Natural killer cell (primary cell): ENCODE data around the gene MOAP1. TPM values are rescaled to one million over a fixed set of nuclear protein-coding genes. Genes with fewer than 3 reads are reported as not detected.
A peak's percentile ranks its signal among the peaks of the same experiment; 100 is the strongest.
"Not testable (repeated sequence)": the region's sequence is repeated elsewhere in the genome, so short reads cannot be mapped to it uniquely, and the experiment has no call there.

ENCODE experiments used
- ATAC-seq, 3 donors: fragments of 150-1000 bp in 2 of 3; fragments of 200-7000 bp in 1 of 3; cut with Tn5 transposase; 1 replicate in 1 of 3; 2 replicates in 2 of 3; pipeline ENCODE4 v1.10.0; 2021; ENCODE audit warnings: mild to moderate bottlenecking in 2 of 3, moderate library complexity in 2 of 3
- DNase-seq, 2 donors: peaks; one replicate each; pipeline versions ENCODE4 v3.0.0 to v3.0.0-alpha.2; 2013 to 2021; ENCODE audit warnings: mixed read lengths in 1 of 2
- H3K27ac ChIP-seq: one replicate; pipeline ENCODE4 v1.5.1; 2013; ENCODE audit warnings: mild to moderate bottlenecking, low read length
- H3K27me3 ChIP-seq: one replicate; pipeline ENCODE4 v1.6.1; 2013; ENCODE audit warnings: low read length; ENCODE audit not compliant: control insufficient read depth, insufficient read depth
- H3K36me3 ChIP-seq: one replicate; pipeline ENCODE4 v1.6.1; 2013; ENCODE audit warnings: low read length; ENCODE audit not compliant: control insufficient read depth, insufficient read depth
- H3K4me1 ChIP-seq: one replicate; pipeline ENCODE4 v1.6.1; 2013; ENCODE audit warnings: low read length; ENCODE audit not compliant: control insufficient read depth, insufficient read depth
- H3K4me3 ChIP-seq: one replicate; pipeline ENCODE4 v1.5.1; 2013; ENCODE audit warnings: low read length
- H3K9me3 ChIP-seq: one replicate; pipeline ENCODE4 v1.6.1; 2013; ENCODE audit warnings: low read length; ENCODE audit not compliant: control insufficient read depth, insufficient read depth
- H3K27ac Mint-ChIP-seq, 2 donors: one replicate each; pipeline ENCODE4 v1.8.0; 2022; ENCODE audit warnings: mild to moderate bottlenecking in 2 of 2, mixed read lengths in 2 of 2, moderate library complexity in 1 of 2
- H3K27me3 Mint-ChIP-seq, 2 donors: one replicate each; pipeline ENCODE4 v1.8.0; 2022; ENCODE audit warnings: low read depth in 2 of 2, mixed read lengths in 2 of 2
- H3K36me3 Mint-ChIP-seq: one replicate; pipeline ENCODE4 v1.8.0; 2022; ENCODE audit warnings: mixed read lengths
- H3K4me1 Mint-ChIP-seq, 2 donors: one replicate each; pipeline ENCODE4 v1.8.0; 2022; ENCODE audit warnings: mixed read lengths in 2 of 2
- H3K4me3 Mint-ChIP-seq: one replicate; pipeline ENCODE4 v1.8.0; 2022; ENCODE audit warnings: mild to moderate bottlenecking, moderate library complexity, mixed read lengths
- H3K9me3 Mint-ChIP-seq, 2 donors: one replicate each; pipeline ENCODE4 v1.8.0; 2022; ENCODE audit warnings: mixed read lengths in 2 of 2
- CTCF ChIP-seq: fragments of 200-600 bp; IDR thresholded peaks from one replicate; pipeline ENCODE4 v1.8.0; 2022; ENCODE audit warnings: antibody characterized with exemption
- whole genome bisulfite sequencing: methylation state at CpG from one replicate; pipeline ENCODE4 v1.1.7; 2013; ENCODE audit warnings: missing lambda C conversion rate; ENCODE audit not compliant: insufficient coverage; 5-methylcytosine and 5-hydroxymethylcytosine counted together
- intact Hi-C: fragments of 100-400 bp; cut with micrococcal nuclease; formaldehyde crosslinking; loops from one replicate; pipeline ENCODE4 v1.14.2; 2022
- total RNA-seq, 4 donors: library from RNA; stranded (reverse); fragments of 120-200 nt in 1 of 4; gene quantifications; one replicate each; pipeline versions ENCODE4 v1.2.3 to v1.2.4, GENCODE V29; 2013 to 2022

The MOAP1 gene
- 100 to 1,000 TPM in 1 of 3 donors, 10 to 100 TPM in 2; 89.5 to 106 (median 91.4) TPM for total RNA-seq
- 80.4 TPM for total RNA-seq (2013)

GRCh38 chr14:93184391-93185348 is at the start of gene MOAP1, which contains the start of gene LYSET:
Gene MOAP1 (minus strand): TSS chr14:93184897. CDS start chr14:93184242, 655 bp downstream.
Gene LYSET (plus strand): TSS chr14:93185317. CDS start chr14:93185406, 89 bp downstream.
- Histone ChIP-seq H3K36me3 (peaks cover 13% of the 10 kb centered on the region), H3K4me3 (peak within 1 kb of the TSS; percentile 97), H3K9me3 (no peaks in the 10 kb centered on the region), H3K27ac (peak within 1 kb of the TSS; percentile 100), H3K4me1 (peaks cover 23% of the 10 kb centered on the region), H3K27me3 (no peaks in the 10 kb centered on the region)
- peak; percentile 23 for TF ChIP-seq CTCF
- Mint-ChIP-seq H3K9me3 (no peaks in the 10 kb centered on the region), H3K4me3 (peak within 1 kb of the TSS; percentile 94), H3K4me1 (peaks cover 28 to 33% of the 10 kb centered on the region in 2 donors), H3K27me3 (no peaks in the 10 kb centered on the region), H3K36me3 (no peaks in the 10 kb centered on the region), H3K27ac (peak within 1 kb of the TSS; percentile 91 to 94)
- WGBS, result under 1% methylated on average over 124 of the region's 124 CpGs
- peak; percentile 87 to 96 for DNase-seq
- intact Hi-C loops, result loop anchor here (1.0 to 10.0 kb wide), 3 partner anchors 23 to 149 kb away; partner anchors contain the start of genes BTBD7, GON7, ITPK1 and UBR7
- peak; percentile 80 to 92 (median 89) for ATAC-seq

GRCh38 chr14:93233078-93233477 is 48.4 kb upstream of the MOAP1 start:
- 87% methylated on average over 4 of the region's 5 CpGs for WGBS
- intact Hi-C loops, H3K27me3 ChIP-seq, H3K4me3 Mint-ChIP-seq, ATAC-seq, H3K9me3 Mint-ChIP-seq, DNase-seq, H3K36me3 ChIP-seq, H3K4me3 ChIP-seq, H3K27ac ChIP-seq, H3K4me1 ChIP-seq, H3K36me3 Mint-ChIP-seq, H3K9me3 ChIP-seq, H3K27ac Mint-ChIP-seq: not testable (repeated sequence)
- peaks cover 11 to 24% of the 10 kb centered on the region in 2 donors for H3K27me3 Mint-ChIP-seq
- H3K4me1 Mint-ChIP-seq, result peaks cover 16 to 17% of the 10 kb centered on the region in 2 donors

GRCh38 chr14:93232159-93232558 is 47.5 kb upstream of the MOAP1 start:
- no peak overlapping the region for H3K27ac ChIP-seq
- Mint-ChIP-seq H3K9me3 (no peaks in the 10 kb centered on the region), H3K27me3 (peaks cover 11 to 24% of the 10 kb centered on the region in 2 donors), H3K4me3 (no peak overlapping the region), H3K4me1 (peaks cover 16 to 17% of the 10 kb centered on the region in 2 donors), H3K36me3 (peaks cover 10% of the 10 kb centered on the region), H3K27ac (no peak overlapping the region)
- WGBS, result 60% methylated on average over 17 of the region's 17 CpGs
- H3K27me3 ChIP-seq, result no peaks in the 10 kb centered on the region
- DNase-seq (no peak), ATAC-seq (no peak)
- no peaks in the 10 kb centered on the region for H3K4me1 ChIP-seq
- H3K36me3 ChIP-seq, result peaks cover 16% of the 10 kb centered on the region
- no peak overlapping the region for H3K4me3 ChIP-seq
- H3K9me3 ChIP-seq, result no peaks in the 10 kb centered on the region
- TF ChIP-seq CTCF, result no peak
- intact Hi-C loops, result no loop called here
